H1 (cell line): ENCODE results near the gene FAM234A. TPM values are rescaled to one million over a fixed set of nuclear protein-coding genes. Genes with fewer than 3 reads are reported as not detected.

Experiments used
- CTCF ChIA-PET: fragments of 300-600 bp; sonication (Branson Sonifier 250); formaldehyde crosslinking; loops from one replicate; lab custom pipeline; 2021; ENCODE audit not compliant: partially characterized antibody; lab: Charles Lee
- POLR2A ChIA-PET: fragments of 300-600 bp; sonication (Branson Sonifier 250); formaldehyde crosslinking; loops from one replicate; lab custom pipeline; 2021; ENCODE audit warnings: inconsistent platforms; ENCODE audit not compliant: partially characterized antibody; lab: Charles Lee
- DNase-seq, 2 experiments: peaks; one replicate each; pipeline versions ENCODE4 v3.0.0 to v3.0.0-alpha.2; 2010 to 2022; ENCODE audit warnings: low spot score in 2 of 2, low read depth in 1 of 2, mixed read lengths in 1 of 2
- FAIRE-seq: peaks from 2 replicates; lab custom pipeline; 2011; peaks lifted over from hg19 to GRCh38; lab: Jason Lieb, UNC
- H2AFZ ChIP-seq: 2 replicates; pipeline ENCODE4 v1.8.1; 2012; ENCODE audit warnings: low read length, inconsistent platforms
- H2AK5ac ChIP-seq: 2 replicates; pipeline ENCODE4 v1.6.1; 2013; ENCODE audit warnings: low read depth, low read length
- H2BK120ac ChIP-seq: replicated peaks from 2 replicates; pipeline ENCODE3; 2013; ENCODE audit warnings: low read depth, low read length, inconsistent platforms
- H2BK12ac ChIP-seq: 2 replicates; pipeline ENCODE4 v1.6.1; 2013; ENCODE audit warnings: low read depth, low read length
- H2BK15ac ChIP-seq: 2 replicates; pipeline ENCODE4 v1.6.1; 2013; ENCODE audit warnings: low read length
- H2BK20ac ChIP-seq: 2 replicates; pipeline ENCODE4 v1.6.1; 2013; ENCODE audit warnings: low read length
- H2BK5ac ChIP-seq: 2 replicates; pipeline ENCODE4 v1.6.1; 2013; ENCODE audit warnings: low read depth, low read length
- H3K14ac ChIP-seq: 2 replicates; pipeline ENCODE4 v1.6.1; 2013; ENCODE audit warnings: inconsistent platforms; ENCODE audit not compliant: insufficient read length
- H3K18ac ChIP-seq: 2 replicates; pipeline ENCODE4 v1.6.1; 2013; ENCODE audit warnings: low read length; ENCODE audit errors: extremely low read depth
- H3K23ac ChIP-seq: 2 replicates; pipeline ENCODE4 v1.6.1; 2013; ENCODE audit warnings: inconsistent platforms; ENCODE audit not compliant: insufficient read length
- H3K23me2 ChIP-seq: 2 replicates; pipeline ENCODE4 v1.6.1; 2013; ENCODE audit warnings: low read depth, low read length
- H3K27ac ChIP-seq: 2 replicates; pipeline ENCODE4 v1.6.1; 2011; ENCODE audit warnings: low read depth, low read length, inconsistent platforms
- H3K27me3 ChIP-seq, 4 experiments: replicated peaks in 1 of 4; 1 replicate in 1 of 4; 2 replicates in 3 of 4; pipeline versions ENCODE4 v1.6.1 to v1.8.1; 2011 to 2013; ENCODE audit warnings: low read length in 3 of 4, mild to moderate bottlenecking in 3 of 4, inconsistent platforms in 2 of 4, mixed read lengths in 2 of 4, moderate library complexity in 1 of 4; ENCODE audit not compliant: control insufficient read depth in 3 of 4, insufficient read depth in 3 of 4; ENCODE audit errors: extremely low read depth in 1 of 4
- H3K36me3 ChIP-seq, 4 experiments: 2 replicates each; pipeline versions ENCODE4 v1.6.1 to v1.8.1; 2011 to 2013; ENCODE audit warnings: mild to moderate bottlenecking in 4 of 4, low read length in 3 of 4, moderate library complexity in 2 of 4, control low read depth in 1 of 4, inconsistent platforms in 1 of 4; ENCODE audit not compliant: insufficient read depth in 4 of 4, control insufficient read depth in 2 of 4
- H3K4ac ChIP-seq: replicated peaks from 2 replicates; pipeline ENCODE3; 2013; ENCODE audit warnings: low read length, low read depth, mixed read lengths, inconsistent platforms; ENCODE audit not compliant: insufficient read length
- H3K4me1 ChIP-seq, 4 experiments: replicated peaks in 1 of 4; 1 replicate in 1 of 4; 2 replicates in 3 of 4; pipeline versions ENCODE4 v1.6.1 to v1.8.1; 2011 to 2013; ENCODE audit warnings: low read length in 3 of 4, inconsistent platforms in 2 of 4, mixed read lengths in 1 of 4; ENCODE audit not compliant: insufficient read depth in 4 of 4, control insufficient read depth in 3 of 4
- H3K4me2 ChIP-seq, 2 experiments: 2 replicates each; pipeline versions ENCODE4 v1.6.1 to v1.8.1; 2011 to 2013; ENCODE audit warnings: low read depth in 2 of 2, low read length in 2 of 2, control low read depth in 1 of 2, inconsistent platforms in 1 of 2, mild to moderate bottlenecking in 1 of 2; ENCODE audit not compliant: insufficient read depth in 1 of 2
- H3K4me3 ChIP-seq, 4 experiments: fragments of 200-600, 300-600 bp in 1 of 4; sonication (generic), shearing (Covaris generic), sonication (Bioruptor Twin) in 1 of 4; 2 replicates each; pipeline versions ENCODE4 v1.5.1 to v1.8.1; 2011 to 2016; ENCODE audit warnings: low read length in 4 of 4, low read depth in 3 of 4, control low read depth in 2 of 4, inconsistent platforms in 2 of 4, mild to moderate bottlenecking in 2 of 4, mixed read lengths in 1 of 4, moderate library complexity in 1 of 4; ENCODE audit not compliant: insufficient read depth in 2 of 4; ENCODE audit errors: extremely low read depth in 1 of 4
- H3K56ac ChIP-seq: replicated peaks from 2 replicates; pipeline ENCODE3; 2013; ENCODE audit warnings: low read depth, mild to moderate bottlenecking, mixed read lengths, low read length, inconsistent platforms; ENCODE audit not compliant: insufficient read length
- H3K79me1 ChIP-seq: 2 replicates; pipeline ENCODE4 v1.6.1; 2013; ENCODE audit warnings: low read depth, low read length, control low read depth
- H3K79me2 ChIP-seq, 2 experiments: 2 replicates each; pipeline versions ENCODE4 v1.6.1 to v1.8.1; 2012 to 2013; ENCODE audit warnings: low read length in 2 of 2, mild to moderate bottlenecking in 2 of 2, inconsistent platforms in 1 of 2; ENCODE audit not compliant: insufficient read depth in 2 of 2, control insufficient read depth in 1 of 2
- H3K9ac ChIP-seq, 4 experiments: replicated peaks in 1 of 4; 1 replicate in 1 of 4; 2 replicates in 3 of 4; pipeline versions ENCODE4 v1.6.1 to v1.8.1; 2011 to 2013; ENCODE audit warnings: low read depth in 3 of 4, low read length in 3 of 4, control low read depth in 2 of 4, mild to moderate bottlenecking in 2 of 4, moderate library complexity in 2 of 4, inconsistent platforms in 1 of 4; ENCODE audit errors: extremely low read depth in 1 of 4
- H3K9me3 ChIP-seq, 2 experiments: 2 replicates each; pipeline versions ENCODE4 v1.6.1 to v1.8.1; 2012 to 2013; ENCODE audit warnings: mild to moderate bottlenecking in 2 of 2, moderate library complexity in 2 of 2, control low read depth in 1 of 2, inconsistent platforms in 1 of 2, low read depth in 1 of 2, low read length in 1 of 2, mixed read lengths in 1 of 2; ENCODE audit not compliant: insufficient read depth in 2 of 2
- H4K20me1 ChIP-seq, 2 experiments: replicated peaks in 1 of 2; 2 replicates each; pipeline versions ENCODE3 to v1.8.1; 2011 to 2013; ENCODE audit warnings: inconsistent platforms in 2 of 2, low read length in 2 of 2, mild to moderate bottlenecking in 1 of 2; ENCODE audit not compliant: insufficient read depth in 2 of 2, control insufficient read depth in 1 of 2
- H4K5ac ChIP-seq: 2 replicates; pipeline ENCODE4 v1.6.1; 2013; ENCODE audit warnings: low read length, low read depth, mixed read lengths, inconsistent platforms; ENCODE audit not compliant: insufficient read length
- H4K8ac ChIP-seq: 2 replicates; pipeline ENCODE4 v1.8.0; 2013; ENCODE audit warnings: mild to moderate bottlenecking, moderate library complexity, low read length, inconsistent platforms; ENCODE audit not compliant: insufficient read depth; ENCODE audit errors: extremely low read depth
- H4K91ac ChIP-seq: replicated peaks from 2 replicates; pipeline ENCODE3; 2013; ENCODE audit warnings: low read length, mixed read lengths, inconsistent platforms; ENCODE audit not compliant: insufficient read length
- EGR1 ChIP-seq: IDR thresholded peaks from 2 replicates; pipeline ENCODE4 v1.6.1; 2011; ENCODE audit warnings: low read depth, low read length, borderline replicate concordance
- EZH2 ChIP-seq: fragments of 200-600 bp; sonication (generic); IDR thresholded peaks from 2 replicates; pipeline ENCODE4 v1.7.1; 2012; ENCODE audit warnings: low read depth, mild to moderate bottlenecking, moderate library complexity, low read length, inconsistent platforms; ENCODE audit not compliant: severe bottlenecking
- JUN ChIP-seq: IDR thresholded peaks from 2 replicates; pipeline ENCODE4 v1.6.1; 2011; ENCODE audit warnings: low read depth, mild to moderate bottlenecking, improper control_type of control experiment, low read length
- JUND ChIP-seq: IDR thresholded peaks from 2 replicates; pipeline ENCODE4 v1.6.1; 2011; ENCODE audit warnings: mild to moderate bottlenecking, improper control_type of control experiment, low read length
- SAP30 ChIP-seq: fragments of 300-600 bp; sonication (generic); IDR thresholded peaks from 2 replicates; pipeline ENCODE4 v1.7.1; 2012; ENCODE audit warnings: low read length, moderate library complexity, mild to moderate bottlenecking, inconsistent platforms; ENCODE audit not compliant: insufficient read depth, insufficient replicate concordance
- SIN3A ChIP-seq, 2 experiments: IDR thresholded peaks in 1 of 2; conservative IDR thresholded peaks in 1 of 2; 2 replicates each; pipeline ENCODE4 v1.6.1; 2011 to 2012; ENCODE audit warnings: low read length in 2 of 2, improper control_type of control experiment in 1 of 2, low read depth in 1 of 2, mild to moderate bottlenecking in 1 of 2
- SRF ChIP-seq: IDR thresholded peaks from 2 replicates; pipeline ENCODE4 v1.6.1; 2011; ENCODE audit warnings: mild to moderate bottlenecking, low read depth, low read length, moderate library complexity
- WGBS, 2 experiments: shearing (Covaris generic) in 1 of 2; methylation state at CpG; one replicate each; pipeline versions ENCODE4 v1.1.6 to v1.1.7; 2013 to 2015; ENCODE audit warnings: low lambda C conversion rate in 2 of 2, mixed read lengths in 2 of 2, inconsistent platforms in 1 of 2, low coverage in 1 of 2, missing lambda C conversion rate in 1 of 2; ENCODE audit not compliant: insufficient replicate concordance in 2 of 2, insufficient coverage in 1 of 2, insufficient read length in 1 of 2; ENCODE audit errors: extremely low coverage in 1 of 2, missing lambda C conversion rate in 1 of 2; 5-methylcytosine and 5-hydroxymethylcytosine counted together
- polyA plus RNA-seq, 7 experiments: library from polyadenylated mRNA; depleted of rRNA in 3 of 7; stranded (reverse) in 5 of 7; unstranded in 2 of 7; fragments of >200 nt in 5 of 7; fragments of 200-250 nt in 2 of 7; gene quantifications; 1 replicate in 5 of 7; 2 replicates in 1 of 7; 4 replicates in 1 of 7; pipeline versions ENCODE4 v1.2.1 to v1.2.3, GENCODE V29; 2011 to 2013; ENCODE audit warnings: missing spikeins in 2 of 7, mixed read lengths in 2 of 7
- total RNA-seq: library from RNA; stranded (reverse); fragmentation: NEBNext Ultra II Directional; extraction: Animal tissue kit (Norgen Biotek cat#: 25700); gene quantifications from 2 replicates; pipeline ENCODE4 v1.2.1, GENCODE V29; 2021
- TF ChIP-seq, protein P1 (sequence below): IDR thresholded peaks from 2 replicates; pipeline ENCODE4 v1.6.1; 2012; ENCODE audit warnings: low read length, inconsistent platforms
- TF ChIP-seq, protein P2 (sequence below): IDR thresholded peaks from 2 replicates; pipeline ENCODE4 v1.6.1; 2012; ENCODE audit warnings: inconsistent platforms

Gene FAM234A
- total and polyA plus RNA-seq, 2 of the 8 experiments (the other 6 are each of a cell fraction or from before 2014, with no cell fraction given), result 80.6 to 104 TPM

DNA sequence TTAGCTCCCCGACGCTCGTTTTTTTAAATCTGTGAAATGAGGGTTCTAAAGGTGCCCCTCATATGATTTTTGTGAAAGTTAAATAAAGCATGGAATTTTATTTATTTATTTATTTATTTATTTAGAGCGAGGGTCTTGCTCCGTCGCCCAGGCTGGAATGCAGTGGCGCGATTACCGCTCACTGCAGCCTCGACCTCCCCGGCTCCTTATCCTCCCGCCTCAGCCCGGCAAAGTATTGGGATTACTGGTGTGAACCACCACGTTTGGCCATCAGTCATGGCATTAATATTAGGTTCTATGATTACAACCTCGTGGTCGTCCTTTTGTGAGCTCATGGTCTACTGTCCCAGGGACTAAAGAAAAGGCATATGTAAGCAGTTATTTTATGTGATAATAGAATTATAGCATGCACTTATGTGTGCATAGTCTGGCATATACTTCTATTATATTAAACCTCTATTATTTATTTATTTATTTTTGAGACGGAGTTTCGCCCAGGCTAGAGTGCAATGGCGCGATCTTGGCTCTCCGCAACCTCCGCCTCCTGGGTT is 4.8 kb upstream of the FAM234A start:
- FAIRE-seq, result no peak
- POLR2A ChIA-PET, result interaction anchor here (0.9 to 16.8 kb wide), 12 partner anchors 10 to 132 kb away, joined by 3 to 348 read pairs (median 6); no protein-coding TSS in a partner anchor
- WGBS, 2 experiments, result 90% methylated on average over 22 of the region's 22 CpGs; no CpG with 5 or more reads in 1 of the 2 experiments
- TF ChIP-seq SAP30 (no peak), JUND (no peak), EZH2 (no peak), JUN (no peak), EGR1 (no peak), SRF (no peak), SIN3A (conservative IDR thresholded peaks at IDR 0.05 in 1 of 2, IDR thresholded peaks at IDR 0.05 in 1 of 2; ENCODE audit: low read depth in 1 of 2, low read length in 2 of 2) (no peak)
- TF ChIP-seq, protein P1, sequence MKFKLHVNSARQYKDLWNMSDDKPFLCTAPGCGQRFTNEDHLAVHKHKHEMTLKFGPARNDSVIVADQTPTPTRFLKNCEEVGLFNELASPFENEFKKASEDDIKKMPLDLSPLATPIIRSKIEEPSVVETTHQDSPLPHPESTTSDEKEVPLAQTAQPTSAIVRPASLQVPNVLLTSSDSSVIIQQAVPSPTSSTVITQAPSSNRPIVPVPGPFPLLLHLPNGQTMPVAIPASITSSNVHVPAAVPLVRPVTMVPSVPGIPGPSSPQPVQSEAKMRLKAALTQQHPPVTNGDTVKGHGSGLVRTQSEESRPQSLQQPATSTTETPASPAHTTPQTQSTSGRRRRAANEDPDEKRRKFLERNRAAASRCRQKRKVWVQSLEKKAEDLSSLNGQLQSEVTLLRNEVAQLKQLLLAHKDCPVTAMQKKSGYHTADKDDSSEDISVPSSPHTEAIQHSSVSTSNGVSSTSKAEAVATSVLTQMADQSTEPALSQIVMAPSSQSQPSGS, result no peak
- TF ChIP-seq, protein P2, sequence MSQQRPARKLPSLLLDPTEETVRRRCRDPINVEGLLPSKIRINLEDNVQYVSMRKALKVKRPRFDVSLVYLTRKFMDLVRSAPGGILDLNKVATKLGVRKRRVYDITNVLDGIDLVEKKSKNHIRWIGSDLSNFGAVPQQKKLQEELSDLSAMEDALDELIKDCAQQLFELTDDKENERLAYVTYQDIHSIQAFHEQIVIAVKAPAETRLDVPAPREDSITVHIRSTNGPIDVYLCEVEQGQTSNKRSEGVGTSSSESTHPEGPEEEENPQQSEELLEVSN, result no peak

More for the DNA sequence above, 4.8 kb upstream of the FAM234A start:
- peaks cover 3% of the 10 kb centered on the region; the same call in 1 of the 2 replicates for H3K79me1 ChIP-seq
- no peak overlapping the region for H2BK120ac ChIP-seq
- H3K9me3 ChIP-seq, result no peaks in the 10 kb centered on the region
- H2AFZ ChIP-seq, result peak overlapping the region; percentile 64
- no peak overlapping the region for H3K23ac ChIP-seq
- H2BK12ac ChIP-seq, result no peak overlapping the region
- H2BK5ac ChIP-seq, result no peak overlapping the region
- H4K20me1 ChIP-seq, result peaks cover 8 to 13% of the 10 kb centered on the region in 2 experiments
- no peak overlapping the region for H4K5ac ChIP-seq
- H4K8ac ChIP-seq, result no peak overlapping the region
- peaks cover 0 to 5% (median 0%) of the 10 kb centered on the region in 4 experiments; a peak in 3 of 7 replicates for H3K4me1 ChIP-seq
- H3K14ac ChIP-seq, result no peak overlapping the region
- DNase-seq, result no peak
- H3K18ac ChIP-seq, result no peak overlapping the region
- H2BK20ac ChIP-seq, result no peak overlapping the region
- peak overlapping the region in 3 of 4 experiments; percentile 64 to 93 (median 92); a peak in 4 of 8 replicates for H3K4me3 ChIP-seq
- H3K23me2 ChIP-seq, result peaks cover 2% of the 10 kb centered on the region; the same call in 1 of the 2 replicates
- H4K91ac ChIP-seq, result no peak overlapping the region
- H3K27ac ChIP-seq, result no peak overlapping the region
- no peak overlapping the region for H3K56ac ChIP-seq
- no peaks in the 10 kb centered on the region for H3K27me3 ChIP-seq
- H3K36me3 ChIP-seq, result peaks cover 14 to 31% (median 22%) of the 10 kb centered on the region in 4 experiments
- H3K4me2 ChIP-seq, result peak overlapping the region; percentile 56 to 71
- H3K4ac ChIP-seq, result no peak overlapping the region
- no peak overlapping the region for H3K9ac ChIP-seq
- CTCF ChIA-PET, result interaction anchor here (0.6 to 2.0 kb wide), 5 partner anchors 89 to 164 kb away, joined by 3 to 4 read pairs (median 3); partner anchors contain the start of gene RHBDF1
- peaks cover 22 to 38% of the 10 kb centered on the region in 2 experiments for H3K79me2 ChIP-seq
- no peak overlapping the region for H2AK5ac ChIP-seq
- no peak overlapping the region for H2BK15ac ChIP-seq
